Astrocyte (in vitro differentiated cells and primary cell): ENCODE results near the gene DOCK10. TPM values are rescaled to one million over a fixed set of nuclear protein-coding genes. Genes with fewer than 3 reads are reported as not detected.

ENCODE experiments used
- DNase-seq: peaks from one replicate; pipeline ENCODE4 v3.0.0-alpha.2; 2010; ENCODE audit warnings: low read depth
- FAIRE-seq: peaks from 2 replicates; lab custom pipeline; 2011; peaks lifted over from hg19 to GRCh38; lab: Jason Lieb, UNC
- H2AFZ ChIP-seq: 2 replicates; pipeline ENCODE4 v1.6.0; 2012; ENCODE audit warnings: low read depth, low read length, inconsistent platforms
- H3K27ac ChIP-seq: 2 replicates; pipeline ENCODE4 v1.5.1; 2011; ENCODE audit warnings: low read depth, low read length, inconsistent platforms
- H3K27me3 ChIP-seq: 2 replicates; pipeline ENCODE4 v1.6.0; 2011; ENCODE audit warnings: low read length, inconsistent platforms; ENCODE audit not compliant: insufficient read depth
- H3K36me3 ChIP-seq: 2 replicates; pipeline ENCODE4 v1.5.1; 2011; ENCODE audit warnings: low read length, inconsistent platforms; ENCODE audit not compliant: insufficient read depth
- H3K4me1 ChIP-seq: 2 replicates; pipeline ENCODE4 v1.5.1; 2011; ENCODE audit warnings: low read length, inconsistent platforms; ENCODE audit not compliant: insufficient read depth
- H3K4me2 ChIP-seq: 2 replicates; pipeline ENCODE4 v1.6.0; 2012; ENCODE audit warnings: low read length, inconsistent platforms
- H3K4me3 ChIP-seq: 2 replicates; pipeline ENCODE4 v1.5.1; 2011; ENCODE audit warnings: low read depth, mild to moderate bottlenecking, low read length, inconsistent platforms; ENCODE audit not compliant: insufficient read depth
- H3K79me2 ChIP-seq: 2 replicates; pipeline ENCODE4 v1.6.0; 2012; ENCODE audit warnings: mild to moderate bottlenecking, low read length, inconsistent platforms; ENCODE audit not compliant: insufficient read depth
- H3K9ac ChIP-seq: 2 replicates; pipeline ENCODE4 v1.6.0; 2012; ENCODE audit warnings: mild to moderate bottlenecking, low read length, inconsistent platforms
- H3K9me3 ChIP-seq: 2 replicates; pipeline ENCODE4 v1.5.1; 2012; ENCODE audit warnings: low read depth, mild to moderate bottlenecking, low read length, inconsistent platforms; ENCODE audit not compliant: insufficient read depth
- H4K20me1 ChIP-seq: 2 replicates; pipeline ENCODE4 v1.6.0; 2012; ENCODE audit warnings: low read length, inconsistent platforms; ENCODE audit not compliant: insufficient read depth
- H3K27ac Mint-ChIP-seq: one replicate; pipeline ENCODE4 v1.8.0; 2021; ENCODE audit warnings: mild to moderate bottlenecking, mixed read lengths; ENCODE audit not compliant: unreplicated experiment
- H3K27me3 Mint-ChIP-seq: one replicate; pipeline ENCODE4 v1.8.0; 2021; ENCODE audit warnings: low read depth, mixed read lengths; ENCODE audit not compliant: unreplicated experiment
- H3K36me3 Mint-ChIP-seq: one replicate; pipeline ENCODE4 v1.8.0; 2021; ENCODE audit warnings: low read depth, mixed read lengths; ENCODE audit not compliant: unreplicated experiment
- H3K4me1 Mint-ChIP-seq: one replicate; pipeline ENCODE4 v1.8.0; 2021; ENCODE audit warnings: low read depth, mixed read lengths; ENCODE audit not compliant: unreplicated experiment
- H3K4me3 Mint-ChIP-seq: one replicate; pipeline ENCODE4 v1.8.0; 2021; ENCODE audit warnings: mild to moderate bottlenecking, moderate library complexity, mixed read lengths; ENCODE audit not compliant: unreplicated experiment
- H3K9me3 Mint-ChIP-seq: one replicate; pipeline ENCODE4 v1.8.0; 2021; ENCODE audit warnings: mild to moderate bottlenecking, mixed read lengths; ENCODE audit not compliant: unreplicated experiment
- CTCF ChIP-seq: IDR thresholded peaks from 2 replicates; pipeline ENCODE4 v1.5.1; 2011; ENCODE audit warnings: low read depth, mild to moderate bottlenecking, inconsistent platforms, low read length, moderate library complexity; ENCODE audit not compliant: insufficient read depth
- EZH2 ChIP-seq: IDR thresholded peaks from 2 replicates; pipeline ENCODE4 v1.6.1; 2012; ENCODE audit warnings: mild to moderate bottlenecking, low read length, inconsistent platforms; ENCODE audit not compliant: insufficient read depth
- total RNA-seq: library from RNA; stranded (reverse); gene quantifications from 2 replicates; pipeline ENCODE4 v1.2.1, GENCODE V29; 2021

Gene DOCK10
- total RNA-seq, 1 donor from 2014 or later, result 7.7 TPM

- no peaks in the 10 kb centered on the region for H3K9me3 Mint-ChIP-seq
- H4K20me1 ChIP-seq, result no peaks in the 10 kb centered on the region
- H3K36me3 Mint-ChIP-seq, result no peaks in the 10 kb centered on the region
- no peak overlapping the region for H2AFZ ChIP-seq
- H3K4me2 ChIP-seq, result peak overlapping the region; percentile 44
- no peaks in the 10 kb centered on the region for H3K9me3 ChIP-seq
- peaks cover 29% of the 10 kb centered on the region for H3K4me1 ChIP-seq
- no peaks in the 10 kb centered on the region for H3K27me3 Mint-ChIP-seq
- H3K79me2 ChIP-seq, result no peaks in the 10 kb centered on the region
- peak overlapping the region; percentile 4 for H3K27ac Mint-ChIP-seq
- no peaks in the 10 kb centered on the region for H3K27me3 ChIP-seq
- TF ChIP-seq EZH2, result no peak
- TF ChIP-seq CTCF, result no peak
- peak overlapping the region; percentile 31 for H3K9ac ChIP-seq
- no peak overlapping the region for H3K4me3 ChIP-seq
- H3K36me3 ChIP-seq, result peaks cover 8% of the 10 kb centered on the region
- peaks cover 17% of the 10 kb centered on the region for H3K4me1 Mint-ChIP-seq
- H3K27ac ChIP-seq, result peak overlapping the region; percentile 74
- DNase-seq (peak; percentile 90), FAIRE-seq (peak; percentile 90)
- no peak overlapping the region for H3K4me3 Mint-ChIP-seq
Observed at GRCh38 chr2:224882291-224883171, 159.7 kb downstream of the DOCK10 start.

GRCh38 chr2:224881846-224882245 is 160.4 kb downstream of the DOCK10 start:
- peaks cover 3% of the 10 kb centered on the region for H3K36me3 Mint-ChIP-seq
- no peaks in the 10 kb centered on the region for H3K27me3 ChIP-seq

More at GRCh38 chr2:224881846-224882245, 160.4 kb downstream of the DOCK10 start:
- peak overlapping the region; percentile 44 for H3K4me2 ChIP-seq
- peaks cover 17% of the 10 kb centered on the region for H3K4me1 Mint-ChIP-seq
- no peak for DNase-seq
- peak overlapping the region; percentile 9 for H3K9ac ChIP-seq
- H2AFZ ChIP-seq, result no peak overlapping the region
- FAIRE-seq, result peak; percentile 20
- H3K4me3 ChIP-seq, result no peak overlapping the region
- H3K27me3 Mint-ChIP-seq, result no peaks in the 10 kb centered on the region
- peaks cover 28% of the 10 kb centered on the region for H3K4me1 ChIP-seq
- H3K36me3 ChIP-seq, result peaks cover 11% of the 10 kb centered on the region
- no peaks in the 10 kb centered on the region for H3K79me2 ChIP-seq
- no peaks in the 10 kb centered on the region for H4K20me1 ChIP-seq
- H3K27ac Mint-ChIP-seq, result no peak overlapping the region
- H3K9me3 Mint-ChIP-seq, result no peaks in the 10 kb centered on the region
- H3K27ac ChIP-seq, result peak overlapping the region; percentile 74
- no peaks in the 10 kb centered on the region for H3K9me3 ChIP-seq
- no peak for TF ChIP-seq CTCF
- no peak for TF ChIP-seq EZH2
- no peak overlapping the region for H3K4me3 Mint-ChIP-seq
